ENCODE results near the gene USP5.

The USP5 gene

DNA sequence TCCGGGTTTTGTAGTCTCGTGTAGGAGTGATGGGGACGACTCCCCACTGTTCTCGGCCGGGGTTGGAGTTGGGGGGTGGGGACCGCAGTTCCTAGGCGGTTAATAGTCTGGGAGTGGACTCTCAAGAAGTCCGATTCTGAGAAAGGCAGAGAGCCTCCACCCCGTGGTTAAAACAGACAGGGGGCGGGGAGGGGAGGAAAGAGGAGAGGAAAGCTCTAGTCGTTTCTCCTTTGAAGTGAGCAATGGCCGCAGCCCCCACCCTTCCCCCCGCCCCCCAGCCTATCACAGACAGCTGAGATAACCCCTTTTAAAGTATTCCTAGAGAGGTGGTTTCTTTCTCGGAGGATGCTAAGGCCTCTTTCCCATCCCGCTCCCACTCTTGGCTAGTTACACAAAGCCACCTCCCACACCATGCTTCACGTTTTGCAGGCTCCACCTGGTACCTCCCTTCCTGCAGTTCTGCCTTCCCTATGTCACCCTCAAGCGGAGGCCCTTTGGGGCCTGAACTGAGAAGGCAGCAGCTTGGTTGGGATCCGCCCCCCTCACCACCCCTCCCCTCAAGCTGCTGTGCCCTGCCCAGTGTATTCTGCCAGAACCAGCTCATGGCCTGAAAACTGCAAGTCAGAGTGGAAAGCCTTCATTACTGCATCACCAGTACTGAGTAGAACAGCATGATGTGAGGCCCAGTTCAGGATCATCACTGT, 853 bp downstream of the USP5 start:
- no peak for DNase-seq (ENCODE audit: low spot score)
- TF ChIP-seq, protein P1, sequence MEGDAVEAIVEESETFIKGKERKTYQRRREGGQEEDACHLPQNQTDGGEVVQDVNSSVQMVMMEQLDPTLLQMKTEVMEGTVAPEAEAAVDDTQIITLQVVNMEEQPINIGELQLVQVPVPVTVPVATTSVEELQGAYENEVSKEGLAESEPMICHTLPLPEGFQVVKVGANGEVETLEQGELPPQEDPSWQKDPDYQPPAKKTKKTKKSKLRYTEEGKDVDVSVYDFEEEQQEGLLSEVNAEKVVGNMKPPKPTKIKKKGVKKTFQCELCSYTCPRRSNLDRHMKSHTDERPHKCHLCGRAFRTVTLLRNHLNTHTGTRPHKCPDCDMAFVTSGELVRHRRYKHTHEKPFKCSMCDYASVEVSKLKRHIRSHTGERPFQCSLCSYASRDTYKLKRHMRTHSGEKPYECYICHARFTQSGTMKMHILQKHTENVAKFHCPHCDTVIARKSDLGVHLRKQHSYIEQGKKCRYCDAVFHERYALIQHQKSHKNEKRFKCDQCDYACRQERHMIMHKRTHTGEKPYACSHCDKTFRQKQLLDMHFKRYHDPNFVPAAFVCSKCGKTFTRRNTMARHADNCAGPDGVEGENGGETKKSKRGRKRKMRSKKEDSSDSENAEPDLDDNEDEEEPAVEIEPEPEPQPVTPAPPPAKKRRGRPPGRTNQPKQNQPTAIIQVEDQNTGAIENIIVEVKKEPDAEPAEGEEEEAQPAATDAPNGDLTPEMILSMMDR (IDR thresholded peaks at IDR 0.05; ENCODE audit: borderline replicate concordance, control extremely low read depth, extremely low read depth, insufficient read depth, missing control alignments) = no peak
- in situ Hi-C loops (cut with MboI; ENCODE audit: low sequenced_read_pairs, unreplicated experiment) = no loop called here

DNA sequence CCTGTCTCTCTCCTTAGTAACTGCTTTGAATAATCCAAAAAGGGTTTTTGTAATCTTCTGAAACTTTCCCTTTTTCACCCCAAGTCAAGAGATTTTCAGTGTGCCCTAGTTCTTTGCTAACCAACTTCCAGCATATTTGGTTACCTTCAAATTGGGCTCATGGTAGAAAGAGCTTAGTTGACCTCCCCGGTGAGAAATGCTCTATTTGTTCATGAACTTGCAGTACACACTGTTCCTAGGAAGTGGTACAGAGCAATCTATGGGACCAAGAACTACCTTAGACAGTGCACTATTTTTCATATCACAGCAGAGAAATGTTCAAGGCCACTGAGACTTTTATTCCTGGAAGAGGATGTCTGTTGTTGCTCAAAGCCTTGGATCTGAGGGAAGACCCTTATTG, 1.7 kb downstream of the USP5 start:
- in situ Hi-C loops (cut with MboI; ENCODE audit: low sequenced_read_pairs, unreplicated experiment) = no loop called here
- TF ChIP-seq, protein P1 (IDR thresholded peaks at IDR 0.05; ENCODE audit: borderline replicate concordance, control extremely low read depth, extremely low read depth, insufficient read depth, missing control alignments) = no peak
- DNase-seq (ENCODE audit: low spot score) = no peak

DNA sequence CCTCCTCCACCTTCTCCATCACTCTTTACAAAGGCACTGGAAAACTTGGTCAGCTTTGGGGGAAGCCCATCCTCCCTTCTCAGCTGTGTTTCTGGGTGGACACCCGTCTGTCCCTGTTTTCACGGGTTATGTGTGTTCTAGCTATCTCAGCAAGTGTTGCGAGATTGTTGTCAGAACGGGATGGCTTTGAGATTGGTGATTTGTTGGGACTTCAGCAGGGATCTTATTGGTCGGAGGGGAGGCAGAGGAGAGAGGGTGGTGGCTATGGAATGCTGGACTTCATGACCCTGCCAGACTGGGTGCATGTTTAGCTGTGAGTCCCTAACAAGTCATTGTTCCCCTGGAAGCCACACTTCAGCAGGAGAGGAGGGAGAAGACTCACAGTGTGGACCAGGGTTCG, 2.1 kb downstream of the USP5 start:
- in situ Hi-C loops (cut with MboI; ENCODE audit: low sequenced_read_pairs, unreplicated experiment) = no loop called here
- TF ChIP-seq, protein P1 (IDR thresholded peaks at IDR 0.05; ENCODE audit: borderline replicate concordance, control extremely low read depth, extremely low read depth, insufficient read depth, missing control alignments) = no peak
- DNase-seq (ENCODE audit: low spot score) = no peak

DNA sequence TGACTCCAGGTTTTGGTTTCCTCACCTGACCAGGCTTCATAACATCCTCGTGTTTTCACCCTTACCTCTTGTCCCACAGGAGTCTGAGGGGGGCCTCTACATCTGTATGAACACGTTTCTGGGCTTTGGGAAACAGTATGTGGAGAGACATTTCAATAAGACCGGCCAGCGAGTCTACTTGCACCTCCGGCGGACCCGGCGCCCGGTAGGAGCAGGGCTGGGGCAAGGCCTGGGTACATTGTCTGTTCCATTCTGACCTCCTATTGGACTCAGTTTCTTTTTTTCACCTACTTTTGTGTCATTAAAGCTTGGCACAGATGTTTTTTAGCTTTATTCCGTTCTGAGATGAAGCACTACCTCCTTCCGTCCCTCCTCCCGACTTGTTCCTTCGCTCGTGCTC, 3.4 kb downstream of the USP5 start:
- in situ Hi-C loops (cut with MboI; ENCODE audit: low sequenced_read_pairs, unreplicated experiment) = no loop called here
- no peak for DNase-seq (ENCODE audit: low spot score)
- TF ChIP-seq, protein P1 (IDR thresholded peaks at IDR 0.05; ENCODE audit: borderline replicate concordance, control extremely low read depth, extremely low read depth, insufficient read depth, missing control alignments) = no peak

DNA sequence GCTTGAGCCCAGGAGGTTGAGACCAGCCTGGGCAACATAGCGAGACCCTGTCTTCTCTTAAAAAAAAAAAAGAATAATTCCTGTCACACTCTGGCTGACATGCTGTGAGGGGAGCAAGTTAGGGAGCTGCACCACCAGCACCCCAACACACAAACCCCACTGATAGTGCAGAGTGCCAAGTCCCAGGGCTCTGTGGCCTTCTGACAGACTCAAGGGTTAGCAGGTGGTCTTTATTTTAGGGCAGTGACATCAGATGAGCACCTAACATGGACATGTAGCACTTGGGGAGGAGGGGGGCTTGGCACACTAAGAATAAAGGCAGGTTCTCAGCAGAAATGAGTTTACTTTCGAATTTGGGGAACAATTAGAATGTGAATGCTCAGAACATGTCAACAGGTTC, 6.8 kb downstream of the USP5 start:
- TF ChIP-seq, protein P1 (IDR thresholded peaks at IDR 0.05; ENCODE audit: borderline replicate concordance, control extremely low read depth, extremely low read depth, insufficient read depth, missing control alignments) = no peak
- in situ Hi-C loops (cut with MboI; ENCODE audit: low sequenced_read_pairs, unreplicated experiment) = no loop called here
- no peak for DNase-seq (ENCODE audit: low spot score)

DNA sequence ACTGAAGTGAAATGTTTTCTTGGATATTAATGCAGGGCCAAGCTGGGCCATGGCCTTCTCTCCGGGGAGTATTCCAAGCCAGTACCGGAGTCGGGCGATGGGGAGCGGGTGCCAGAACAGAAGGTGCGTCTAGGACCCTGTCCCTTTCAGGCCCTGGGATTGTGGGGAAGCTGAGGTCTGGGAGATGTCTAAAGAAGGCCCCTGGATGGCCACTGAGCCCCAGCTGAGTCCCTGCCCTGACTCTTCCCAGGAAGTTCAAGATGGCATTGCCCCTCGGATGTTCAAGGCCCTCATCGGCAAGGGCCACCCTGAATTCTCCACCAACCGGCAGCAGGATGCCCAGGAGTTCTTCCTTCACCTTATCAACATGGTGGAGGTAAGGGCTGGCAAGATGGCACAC, 8.2 kb downstream of the USP5 start:
- in situ Hi-C loops (cut with MboI; ENCODE audit: low sequenced_read_pairs, unreplicated experiment) = no loop called here
- TF ChIP-seq, protein P1 (IDR thresholded peaks at IDR 0.05; ENCODE audit: borderline replicate concordance, control extremely low read depth, extremely low read depth, insufficient read depth, missing control alignments) = no peak
- no peak for DNase-seq (ENCODE audit: low spot score)

Data from GM13976 (cell line).